HUES48 (cell line): Measurements from ENCODE around the gene ZGRF1.
"Not testable (repeated sequence)": the region's sequence is repeated elsewhere in the genome, so short reads cannot be mapped to it uniquely, and the experiment has no call there.

Experiments used
- H3K27ac ChIP-seq: one replicate; pipeline ENCODE4 v1.7.0; 2013; ENCODE audit warnings: low read depth, low read length, inconsistent platforms
- H3K27me3 ChIP-seq: 2 replicates; pipeline ENCODE4 v1.6.1; 2013; ENCODE audit warnings: mild to moderate bottlenecking, low read length; ENCODE audit not compliant: control insufficient read depth, insufficient read depth
- H3K36me3 ChIP-seq: 2 replicates; pipeline ENCODE4 v1.6.1; 2013; ENCODE audit warnings: low read length; ENCODE audit not compliant: control insufficient read depth, insufficient read depth
- H3K4me1 ChIP-seq: 2 replicates; pipeline ENCODE4 v1.6.1; 2013; ENCODE audit warnings: mild to moderate bottlenecking, low read length; ENCODE audit not compliant: control insufficient read depth, insufficient read depth
- H3K4me3 ChIP-seq: 2 replicates; pipeline ENCODE4 v1.5.1; 2013; ENCODE audit warnings: mild to moderate bottlenecking, low read depth, low read length
- H3K9ac ChIP-seq: 2 replicates; pipeline ENCODE4 v1.6.1; 2013; ENCODE audit warnings: mild to moderate bottlenecking, low read depth, low read length, moderate library complexity
- H3K9me3 ChIP-seq: 2 replicates; pipeline ENCODE4 v1.6.1; 2013; ENCODE audit warnings: low read length; ENCODE audit not compliant: control insufficient read depth, insufficient read depth

Gene ZGRF1

GRCh38 chr4:112523764-112524505, 112.8 kb downstream of the ZGRF1 start:
- Histone ChIP-seq H3K27me3 (peaks cover 82% of the 10 kb centered on the region), H3K9me3 (no peaks in the 10 kb centered on the region), H3K9ac (no peak overlapping the region), H3K4me3 (peak overlapping the region; percentile 59), H3K27ac (peak overlapping the region; percentile 33), H3K36me3 (no peaks in the 10 kb centered on the region), H3K4me1 (peaks cover 26% of the 10 kb centered on the region)

- Histone ChIP-seq H3K9me3 (no peaks in the 10 kb centered on the region), H3K36me3 (no peaks in the 10 kb centered on the region), H3K27me3 (peaks cover 90% of the 10 kb centered on the region), H3K9ac (no peak overlapping the region), H3K27ac (no peak overlapping the region), H3K4me3 (peak overlapping the region; percentile 59), H3K4me1 (peaks cover 26% of the 10 kb centered on the region)
Observed at GRCh38 chr4:112523008-112523721, 113.5 kb downstream of the ZGRF1 start.

DNA sequence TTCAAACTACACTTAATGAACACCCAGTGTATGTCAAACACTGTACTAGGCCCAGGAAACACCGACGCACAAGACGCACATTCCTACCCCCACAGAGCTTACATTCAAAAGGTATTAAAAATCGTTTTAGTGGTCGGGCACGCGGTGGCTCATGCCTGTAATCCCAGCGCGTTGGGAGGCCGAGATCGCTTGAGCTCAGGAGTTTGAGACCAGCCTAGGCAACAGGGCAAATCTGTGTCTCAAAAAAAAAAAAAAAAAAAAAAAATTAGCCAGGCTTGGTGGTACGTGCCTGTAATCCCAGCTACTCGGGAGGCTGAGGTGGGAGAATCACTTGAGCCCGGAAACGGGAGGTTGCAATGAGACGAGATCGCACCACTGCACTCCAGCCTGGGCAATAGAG, 114.3 kb downstream of the ZGRF1 start:
- peaks cover 32% of the 10 kb centered on the region for H3K4me1 ChIP-seq
- peak overlapping the region; percentile 59; the same call in 1 of the 2 replicates for H3K4me3 ChIP-seq
- H3K27ac ChIP-seq, H3K9ac ChIP-seq, H3K36me3 ChIP-seq, H3K9me3 ChIP-seq: not testable (repeated sequence)
- H3K27me3 ChIP-seq = peaks cover 97% of the 10 kb centered on the region

DNA sequence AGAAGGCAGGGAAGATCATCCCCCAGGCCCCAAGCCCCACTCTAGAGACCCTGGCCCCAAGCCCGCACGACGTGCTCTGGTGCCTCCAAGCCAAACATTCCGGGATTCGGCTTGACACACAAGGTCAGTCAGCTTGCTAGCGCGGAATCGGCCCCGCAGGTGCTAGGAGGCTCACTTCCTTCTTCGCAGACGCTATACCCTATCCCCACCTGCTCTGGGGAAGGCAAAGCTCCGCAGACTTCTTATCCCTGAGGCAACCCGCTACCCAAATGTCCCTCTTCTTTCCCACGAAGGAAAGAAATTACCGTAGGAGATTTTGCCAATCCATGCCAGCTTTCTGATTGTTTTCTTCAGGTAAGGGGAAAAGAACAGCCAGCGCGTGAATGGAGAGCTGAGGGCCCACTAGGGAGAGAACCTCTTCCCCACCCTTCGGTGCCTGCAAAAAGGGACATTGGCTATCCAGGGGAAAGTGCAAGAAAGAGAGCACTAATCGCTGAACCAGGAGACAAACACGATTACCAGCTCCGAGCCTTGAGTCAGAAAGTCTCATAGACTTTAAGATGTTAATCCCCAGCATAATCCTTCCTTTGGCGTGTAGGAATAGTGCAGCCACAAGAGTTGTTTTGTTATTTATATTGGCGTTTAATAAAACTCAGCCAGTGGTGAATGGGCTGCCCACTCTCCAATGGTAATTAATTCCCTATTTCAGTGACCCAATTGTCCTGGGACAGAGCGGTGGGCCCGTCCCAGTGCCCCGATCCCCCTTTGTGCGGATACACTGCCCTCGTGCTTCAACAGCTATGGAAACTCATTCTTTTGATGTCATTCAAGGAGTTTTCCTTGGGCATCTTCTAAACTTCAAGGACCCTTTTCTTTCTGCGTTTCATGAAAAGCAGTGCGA, 115.3 kb downstream of the ZGRF1 start:
- H3K27me3 ChIP-seq = peaks cover 99% of the 10 kb centered on the region
- H3K36me3 ChIP-seq = no peaks in the 10 kb centered on the region
- H3K9ac ChIP-seq = no peak overlapping the region
- peaks cover 33% of the 10 kb centered on the region for H3K4me1 ChIP-seq
- H3K27ac ChIP-seq = no peak overlapping the region
- peak overlapping the region; percentile 53 for H3K4me3 ChIP-seq
- H3K9me3 ChIP-seq = no peaks in the 10 kb centered on the region

GRCh38 chr4:112520598-112521122, 116.0 kb downstream of the ZGRF1 start:
- Histone ChIP-seq H3K9me3 (no peaks in the 10 kb centered on the region), H3K4me1 (peaks cover 33% of the 10 kb centered on the region), H3K36me3 (no peaks in the 10 kb centered on the region), H3K9ac (no peak overlapping the region), H3K4me3 (peak overlapping the region; percentile 53), H3K27ac (no peak overlapping the region), H3K27me3 (peaks cover 99% of the 10 kb centered on the region)

DNA sequence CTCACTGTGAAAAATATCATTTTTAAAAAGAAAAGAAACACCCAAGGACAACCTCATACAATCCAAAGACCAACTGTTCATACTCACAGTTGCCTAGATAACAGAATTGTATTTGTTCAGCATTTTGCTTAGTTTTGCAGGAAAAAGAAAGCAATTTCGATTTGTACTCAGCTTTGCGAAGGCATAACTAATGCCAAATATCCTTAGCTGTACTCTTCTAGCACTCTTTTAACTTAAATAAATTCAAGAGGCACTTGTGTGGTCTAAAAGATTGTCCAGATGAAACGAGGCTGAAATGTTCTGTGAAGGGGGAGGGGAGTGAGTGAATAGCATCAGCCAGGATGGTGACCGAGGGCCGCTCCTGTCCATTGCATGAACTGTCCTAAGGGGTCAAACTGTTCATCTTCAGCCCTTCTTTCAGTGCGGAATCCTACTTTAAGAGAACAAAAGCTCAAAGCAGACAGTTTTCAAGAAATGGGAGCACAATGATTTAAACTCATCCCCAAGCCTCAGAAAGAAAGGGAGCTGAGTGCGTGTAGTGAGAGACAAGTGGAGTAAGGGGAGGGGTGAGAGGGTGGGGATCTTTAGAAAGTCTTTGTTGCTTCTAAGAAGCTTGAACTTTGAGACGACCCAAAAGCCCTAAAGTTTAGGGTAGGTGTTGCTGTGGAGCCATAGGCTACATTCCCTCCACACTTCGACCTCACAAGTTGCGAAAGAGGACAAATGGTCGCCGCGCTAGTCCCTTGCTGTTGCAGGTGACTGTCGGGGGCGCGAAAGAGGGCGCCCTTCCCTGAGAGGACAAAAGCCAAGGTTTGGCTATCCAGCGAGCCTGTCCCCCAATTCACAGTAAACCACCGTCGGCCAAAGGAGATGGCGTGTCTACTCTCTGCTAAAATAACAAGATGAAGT, 116.8 kb downstream of the ZGRF1 start:
- Histone ChIP-seq H3K4me3 (peak overlapping the region; percentile 53), H3K9ac (no peak overlapping the region), H3K36me3 (no peaks in the 10 kb centered on the region), H3K27ac (no peak overlapping the region), H3K9me3 (no peaks in the 10 kb centered on the region), H3K27me3 (peaks cover 99% of the 10 kb centered on the region), H3K4me1 (peaks cover 33% of the 10 kb centered on the region)

GRCh38 chr4:112518675-112519074, 118.0 kb downstream of the ZGRF1 start:
- Histone ChIP-seq H3K27ac (no peak overlapping the region), H3K27me3 (peaks cover 100% of the 10 kb centered on the region), H3K9me3 (no peaks in the 10 kb centered on the region; the same call in 1 of the 2 replicates), H3K36me3 (no peaks in the 10 kb centered on the region), H3K4me3 (no peak overlapping the region), H3K4me1 (peaks cover 38% of the 10 kb centered on the region), H3K9ac (no peak overlapping the region)

- Histone ChIP-seq H3K27me3 (peaks cover 100% of the 10 kb centered on the region), H3K4me1 (peaks cover 40% of the 10 kb centered on the region), H3K36me3 (no peaks in the 10 kb centered on the region)
Observed at GRCh38 chr4:112517911-112518310, 118.8 kb downstream of the ZGRF1 start.

DNA sequence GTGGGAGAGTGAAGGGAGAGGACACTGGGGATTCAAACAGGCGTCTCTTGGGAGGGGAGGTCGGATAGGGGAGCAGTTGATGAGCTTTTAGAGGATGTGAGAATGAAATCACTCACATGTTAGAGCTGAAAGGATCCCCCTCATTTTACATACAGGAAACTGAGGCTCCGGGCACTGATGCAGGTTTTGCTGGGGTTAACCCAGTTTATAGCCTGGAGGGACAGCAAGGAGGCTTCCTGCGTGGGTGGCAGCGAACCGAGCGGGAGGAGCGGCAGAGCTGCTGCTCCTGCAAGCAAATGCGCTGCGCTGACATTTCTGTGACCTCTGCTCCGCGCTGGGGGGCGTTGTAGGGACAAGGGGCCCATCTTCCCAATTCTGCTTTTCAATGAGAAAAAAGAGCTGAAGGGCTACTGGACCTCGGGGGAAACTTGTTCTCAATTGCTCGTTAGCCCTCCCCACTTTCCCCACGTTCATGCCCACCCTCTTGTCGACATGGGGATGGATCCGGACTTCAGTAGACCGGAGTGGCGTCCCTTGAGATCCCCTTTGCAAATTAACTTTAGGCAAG, 119.6 kb downstream of the ZGRF1 start:
- no peak overlapping the region for H3K9ac ChIP-seq
- peaks cover 100% of the 10 kb centered on the region for H3K27me3 ChIP-seq
- no peak overlapping the region for H3K27ac ChIP-seq
- H3K9me3 ChIP-seq = no peaks in the 10 kb centered on the region; the same call in 1 of the 2 replicates
- peaks cover 35% of the 10 kb centered on the region for H3K4me1 ChIP-seq
- H3K4me3 ChIP-seq = peak overlapping the region; percentile 37
- H3K36me3 ChIP-seq = no peaks in the 10 kb centered on the region

More at GRCh38 chr4:112517911-112518310, 118.8 kb downstream of the ZGRF1 start:
- no peaks in the 10 kb centered on the region; the same call in 1 of the 2 replicates for H3K9me3 ChIP-seq
- H3K27ac ChIP-seq = no peak overlapping the region
- H3K9ac ChIP-seq = no peak overlapping the region
- peak overlapping the region; percentile 37; the same call in 1 of the 2 replicates for H3K4me3 ChIP-seq
